SIG-M5 (cell line): ENCODE measurements around the gene SCNM1.
"Not testable (repeated sequence)": the region's sequence is repeated elsewhere in the genome, so short reads cannot be mapped to it uniquely, and the experiment has no call there.

ENCODE experiments used
- DNase-seq: peaks from one replicate; lab custom pipeline; 2025; lab: John Stamatoyannopoulos, UW

Gene SCNM1

DNA sequence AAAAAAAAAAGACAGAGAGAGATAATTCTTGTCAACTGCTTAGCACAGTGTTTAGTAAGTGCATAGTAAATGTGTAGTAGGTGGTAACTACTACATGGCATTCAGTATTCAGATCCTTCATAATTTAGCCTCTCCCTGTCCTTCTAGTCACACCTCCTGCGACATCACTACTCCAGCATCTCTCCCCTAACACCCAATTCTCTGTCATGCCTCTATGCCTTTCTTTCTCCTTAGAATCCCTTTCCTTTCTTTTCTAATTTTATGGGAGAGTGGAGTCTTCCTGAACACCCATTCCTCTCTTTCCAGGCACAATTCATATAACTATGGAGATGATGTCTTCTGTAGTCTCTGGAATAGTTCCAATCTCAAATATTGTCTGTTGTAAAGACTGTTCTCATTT lies 27.9 kb downstream of the SCNM1 start:
- DNase-seq = no peak

DNA sequence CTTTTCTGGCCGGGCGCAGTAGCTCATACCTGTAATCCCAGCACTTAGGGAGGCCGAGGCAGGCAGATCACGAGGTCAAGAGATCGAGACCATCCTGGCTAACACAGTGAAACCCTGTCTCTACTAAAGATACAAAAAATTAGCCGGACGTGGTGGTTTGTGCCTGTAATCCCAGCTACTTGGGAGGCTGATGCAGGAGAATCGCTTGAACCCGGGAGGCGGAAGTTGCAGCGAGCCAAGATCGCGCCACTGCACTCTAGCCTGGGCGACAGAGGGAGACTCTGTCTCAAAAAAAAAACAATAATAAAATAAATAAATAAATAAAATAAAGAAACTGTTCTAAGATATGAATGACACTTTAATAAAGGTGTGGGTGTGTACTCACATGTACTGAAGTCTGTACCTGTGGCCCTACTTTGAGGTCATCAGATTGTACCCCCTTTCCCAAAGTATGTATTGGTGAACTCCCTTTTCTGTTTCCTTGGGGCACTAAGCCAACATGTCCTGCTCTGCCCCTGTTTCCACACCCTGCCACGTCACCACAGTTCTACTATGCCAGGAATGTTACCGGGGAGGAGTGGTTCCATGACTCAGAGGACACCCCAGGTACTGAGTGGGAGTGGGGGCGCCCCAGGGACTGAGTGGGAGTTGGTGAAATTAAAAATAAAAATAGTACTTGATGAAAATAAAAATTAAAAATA lies 29.1 kb downstream of the SCNM1 start:
- DNase-seq = not testable (repeated sequence)

DNA sequence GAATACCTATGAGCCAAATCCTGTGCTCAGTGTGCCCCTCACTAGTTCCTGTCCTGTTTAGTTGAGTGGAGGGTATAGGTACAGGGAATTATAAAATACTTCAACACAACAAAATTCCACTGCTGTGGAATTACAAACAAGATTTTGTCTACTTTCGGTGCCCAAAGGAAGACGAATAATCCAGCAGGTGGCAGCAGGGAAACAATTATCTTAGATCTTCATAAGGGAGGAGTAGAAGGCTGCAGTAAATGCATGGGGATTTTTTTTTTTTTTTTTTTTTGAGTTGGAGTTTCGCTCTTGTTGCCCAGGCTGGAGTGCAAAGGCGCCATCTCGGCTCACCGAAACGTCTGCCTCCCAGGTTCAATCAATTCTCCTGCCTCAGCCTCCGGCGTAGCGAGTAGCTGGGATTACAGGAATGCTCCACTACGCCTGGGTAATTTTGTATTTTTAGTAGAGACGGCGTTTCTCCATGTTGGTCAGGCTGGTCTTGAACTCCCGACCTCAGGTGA lies 30.4 kb downstream of the SCNM1 start:
- peak; percentile 54 for DNase-seq

DNA sequence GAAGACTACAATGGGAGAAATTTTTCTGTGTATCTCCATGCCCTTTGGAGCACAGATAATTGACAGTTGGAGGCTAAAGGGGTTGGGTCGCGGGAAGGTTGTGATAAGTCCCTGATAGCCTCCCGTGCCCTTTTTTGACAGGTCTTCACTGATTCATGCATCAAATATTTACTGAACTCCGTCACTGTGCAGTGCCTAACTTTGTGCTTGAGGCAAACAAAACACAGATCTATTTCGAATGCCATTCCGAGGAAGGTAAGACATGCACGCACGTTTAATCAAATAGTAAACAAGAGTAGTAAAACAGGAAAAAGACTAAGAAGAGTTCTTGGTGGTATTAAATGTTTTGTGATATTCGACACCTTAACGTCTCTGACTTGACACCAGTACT lies 31.9 kb downstream of the SCNM1 start:
- DNase-seq = no peak

DNA sequence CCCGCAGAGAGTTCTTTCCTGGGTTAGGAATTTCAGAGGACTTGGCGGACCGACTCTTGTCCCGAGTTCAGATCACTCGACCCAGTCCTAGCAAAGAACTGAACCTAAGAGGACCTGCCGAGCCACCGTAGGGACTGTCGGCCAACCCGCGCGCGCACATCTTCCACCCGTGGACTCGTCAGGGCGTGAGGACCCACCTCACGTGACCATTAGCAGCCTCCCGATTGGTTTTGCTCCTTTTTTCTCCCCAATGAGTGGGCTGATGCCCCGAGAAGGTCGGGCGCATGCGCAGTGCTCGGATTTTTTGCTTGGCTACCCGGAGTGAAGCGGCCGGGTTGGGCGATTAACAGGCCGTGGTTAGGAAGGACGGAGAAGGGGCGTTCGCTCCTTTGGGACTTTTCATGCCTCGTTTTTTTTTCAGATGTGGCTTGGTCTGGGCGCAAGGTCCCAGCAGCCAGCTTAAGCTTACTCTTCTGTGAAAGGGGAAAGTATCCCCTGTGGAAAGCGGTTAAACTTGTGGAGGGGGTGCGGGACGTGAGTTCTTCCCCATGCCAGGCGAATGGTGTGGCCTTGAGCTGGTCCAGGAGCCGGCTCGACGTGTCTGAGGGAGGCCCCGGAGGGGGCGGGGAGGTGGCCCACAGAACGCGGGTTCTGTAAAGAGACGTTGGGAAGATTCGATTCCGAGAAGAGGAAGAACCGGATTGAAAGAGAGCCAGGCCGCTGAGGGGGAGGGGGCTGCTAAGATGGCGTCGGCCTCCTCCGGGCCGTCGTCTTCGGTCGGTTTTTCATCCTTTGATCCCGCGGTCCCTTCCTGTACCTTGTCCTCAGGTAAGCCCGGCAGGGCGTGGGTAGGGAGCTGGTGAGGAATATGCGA lies 32.5 kb downstream of the SCNM1 start, which contains the start of gene PIP5K1A:
Gene PIP5K1A (plus strand): TSS at position 299 of the 874 bp plus-strand sequence. CDS start 445 bp downstream, at position 744.
- DNase-seq = peak; percentile 70

DNA sequence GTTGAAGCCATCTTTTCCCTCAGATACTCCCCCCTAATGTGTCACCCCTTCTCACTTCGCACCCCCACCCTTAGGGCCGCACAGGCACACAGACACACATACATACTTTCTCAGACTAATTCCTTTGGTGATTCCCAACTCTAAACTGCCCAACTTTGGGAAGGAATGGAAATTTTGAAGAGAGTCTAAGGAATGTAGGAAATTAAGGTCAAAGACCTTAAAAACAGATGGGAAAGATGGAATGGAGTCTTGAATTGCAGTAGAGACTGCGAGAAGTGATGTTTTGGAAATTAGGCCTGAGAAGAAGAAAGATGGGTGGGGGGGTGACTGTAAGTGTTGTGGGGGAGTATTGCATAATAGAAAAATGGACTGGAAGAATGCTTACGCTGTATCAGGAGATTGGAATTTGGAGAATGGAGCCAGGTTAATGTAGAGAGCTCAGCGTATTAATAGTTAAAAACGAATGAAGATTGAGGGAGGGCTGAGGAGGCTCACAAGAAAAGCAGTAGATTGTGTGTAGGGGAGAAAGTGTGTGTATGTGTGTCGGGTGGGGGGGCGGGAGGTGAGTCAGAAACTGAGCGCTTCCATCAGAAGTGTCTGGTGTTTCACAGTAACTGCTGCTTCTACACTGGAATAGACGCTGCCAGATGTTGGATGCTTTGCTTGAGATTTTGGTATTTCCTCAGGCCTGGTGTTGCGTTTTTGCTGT lies 34.1 kb downstream of the SCNM1 start:
- DNase-seq = no peak

DNA sequence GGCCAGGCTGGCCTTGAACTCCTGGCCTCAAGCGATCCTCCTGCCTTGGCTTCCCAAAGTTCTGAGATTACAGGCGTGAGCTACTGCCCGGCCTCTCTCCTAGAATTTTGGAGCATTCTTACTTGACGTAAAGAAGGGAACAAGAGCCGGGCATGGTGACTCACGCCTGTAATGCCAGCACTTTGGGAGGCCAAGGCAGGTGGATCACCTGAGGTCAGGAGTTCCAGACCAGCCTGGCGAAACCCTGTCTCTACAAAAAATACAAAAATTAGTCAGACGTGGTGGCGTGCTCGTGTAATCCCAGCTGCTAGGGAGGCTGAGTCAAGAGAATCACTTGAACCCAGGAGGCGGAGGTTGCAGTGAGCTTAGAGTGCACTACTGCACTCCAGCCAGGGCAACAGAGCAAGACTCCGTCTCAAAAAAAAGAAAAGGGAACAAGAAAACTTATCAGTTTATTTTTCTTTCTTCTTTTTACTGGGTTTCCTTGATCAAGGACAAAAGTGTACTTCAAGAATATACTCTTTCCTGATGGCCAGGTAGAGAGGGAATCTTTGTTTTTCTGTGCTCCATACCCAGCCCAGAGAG lies 39.5 kb downstream of the SCNM1 start:
- DNase-seq = not testable (repeated sequence)

DNA sequence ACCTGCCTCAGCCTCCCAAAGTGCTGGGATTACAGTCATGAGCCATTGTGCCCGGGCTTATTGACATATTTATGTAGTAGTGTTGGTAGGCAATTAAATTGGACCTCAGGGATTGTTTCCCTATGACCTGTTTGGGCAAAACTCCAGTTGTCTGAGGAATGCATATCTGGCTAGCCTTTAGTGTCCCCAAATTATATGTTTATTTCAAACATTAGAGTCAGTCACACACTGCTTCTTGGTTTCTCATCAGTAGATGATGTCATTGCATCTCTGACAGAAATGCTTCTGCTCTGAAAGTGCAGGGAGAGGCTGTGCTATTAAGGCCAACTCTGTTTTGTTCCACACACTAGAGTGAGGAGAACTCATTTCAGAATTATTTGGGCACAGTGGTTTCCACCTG lies 44.9 kb downstream of the SCNM1 start:
- DNase-seq = no peak

DNA sequence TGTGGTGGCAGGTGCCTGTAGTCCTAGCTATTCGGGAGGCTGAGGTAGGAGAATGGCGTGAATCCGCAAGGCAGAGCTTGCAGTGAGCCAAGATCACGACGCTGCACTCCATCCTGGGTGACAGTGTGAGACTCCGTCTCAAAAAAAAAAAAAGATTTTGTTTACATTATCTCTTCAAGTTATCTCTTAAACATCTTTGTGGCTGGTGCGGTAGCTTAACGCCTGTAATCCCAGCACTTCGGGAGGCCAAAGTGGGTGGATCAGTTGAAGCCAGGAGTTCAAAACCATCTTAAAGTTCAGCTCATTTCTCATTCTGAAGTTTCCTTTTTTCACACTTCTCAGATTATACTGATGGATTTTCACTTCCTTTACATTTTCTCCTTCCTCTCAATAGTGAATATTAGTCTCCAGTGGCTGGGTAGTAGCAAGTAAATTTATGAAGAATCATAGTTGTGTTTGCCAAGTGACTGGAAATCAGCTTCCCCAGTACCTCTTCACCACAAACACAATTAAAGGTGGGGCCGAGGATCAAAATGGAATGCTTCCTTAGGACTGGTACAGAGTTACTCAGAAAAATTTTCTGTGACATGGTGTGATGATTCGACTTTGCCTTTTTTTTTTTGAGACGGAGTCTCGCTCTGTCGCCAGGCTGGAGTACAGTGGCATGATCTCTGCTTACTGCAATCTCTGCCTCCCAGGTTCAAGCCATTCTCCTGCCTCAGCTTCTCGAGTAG lies 46.2 kb downstream of the SCNM1 start:
- no peak for DNase-seq

DNA sequence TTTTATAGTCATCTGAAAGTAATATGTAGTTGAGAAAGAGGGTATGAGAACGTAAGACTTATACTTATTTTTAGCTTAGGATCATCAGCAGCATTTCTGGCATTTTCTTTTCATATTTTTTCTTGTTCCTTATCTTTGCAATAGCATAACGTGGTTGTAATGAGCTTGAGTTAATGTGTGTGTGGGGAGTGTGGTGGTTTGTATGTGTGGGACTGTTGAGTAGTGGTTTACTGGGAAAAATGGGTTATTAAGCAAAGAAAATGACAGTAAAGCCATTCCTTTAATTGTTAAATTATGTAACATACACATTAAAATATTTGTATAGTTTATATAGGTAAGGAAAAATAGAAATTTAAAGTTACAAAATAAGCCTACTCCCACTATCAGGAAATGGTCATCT lies 47.6 kb downstream of the SCNM1 start:
- DNase-seq = no peak
